K562 (cell line): ENCODE results near the gene POLD4. TPM values are rescaled to one million over a fixed set of nuclear protein-coding genes. Genes with fewer than 3 reads are reported as not detected.

Source experiments
- ATAC-seq: fragments of 200-7000 bp; cut with Tn5 transposase; 3 replicates; pipeline ENCODE4 v1.9.1; 2020; ENCODE audit warnings: moderate library complexity
- BruUV-seq: library from RNA; stranded (reverse); fragments of 400-500 nt; replicated peaks from 2 replicates; lab custom pipeline; 2021; lab: Mats Ljungman, UMichigan
- CTCF ChIA-PET: fragments of 300-600 bp; formaldehyde crosslinking; extraction: SDS; loops from one replicate; lab custom pipeline; 2021; ENCODE audit warnings: low intra/inter-chr PET ratio; lab: Yijun Ruan, JAX
- POLR2A ChIA-PET: fragments of 300-600, 350-650 bp; sonication (Branson Sonifier 250); formaldehyde crosslinking; extraction: SDS; loops from one replicate; lab custom pipeline; 2021; ENCODE audit warnings: antibody characterized with exemption, inconsistent platforms; lab: Yijun Ruan, JAX
- DNase-seq, 4 experiments: peaks; one replicate each; pipeline versions ENCODE4 v3.0.0 to v3.0.0-alpha.2; 2011 to 2018; ENCODE audit warnings: low spot score in 3 of 4, mixed read lengths in 3 of 4; ENCODE audit errors: extremely low read depth in 1 of 4
- FAIRE-seq: peaks from 2 replicates; lab custom pipeline; 2011; peaks lifted over from hg19 to GRCh38; lab: Jason Lieb, UNC
- H2AFZ ChIP-seq: 2 replicates; pipeline ENCODE4 v1.6.0; 2011; ENCODE audit warnings: low read depth, low read length, control low read depth, inconsistent platforms
- H3K27ac ChIP-seq: fragments of 200-600 bp; 3 replicates; pipeline ENCODE4 v1.8.0; 2011; ENCODE audit warnings: low read depth, mild to moderate bottlenecking, control low read depth, inconsistent platforms, low read length, moderate library complexity, mixed read lengths; ENCODE audit errors: extremely low read depth
- H3K27me3 ChIP-seq, 2 experiments: fragments of 300-600 bp in 1 of 2; 2 replicates in 1 of 2; 3 replicates in 1 of 2; pipeline versions ENCODE4 v1.6.0 to v1.8.0; 2011; ENCODE audit warnings: inconsistent platforms in 2 of 2, low read length in 2 of 2, mild to moderate bottlenecking in 1 of 2, mixed read lengths in 1 of 2, moderate library complexity in 1 of 2; ENCODE audit not compliant: control insufficient read depth in 2 of 2, insufficient read depth in 2 of 2
- H3K36me3 ChIP-seq: fragments of 300-600 bp; 3 replicates; pipeline ENCODE4 v1.8.0; 2011; ENCODE audit warnings: mild to moderate bottlenecking, low read length, inconsistent platforms; ENCODE audit not compliant: control insufficient read depth, insufficient read depth
- H3K4me1 ChIP-seq, 2 experiments: fragments of 200-600 bp in 1 of 2; replicated peaks in 1 of 2; 2 replicates in 1 of 2; 3 replicates in 1 of 2; pipeline versions ENCODE4 v1.5.1 to v1.8.0; 2011; ENCODE audit warnings: inconsistent platforms in 2 of 2, low read length in 2 of 2, mild to moderate bottlenecking in 1 of 2, mixed read lengths in 1 of 2, moderate library complexity in 1 of 2; ENCODE audit not compliant: control insufficient read depth in 2 of 2, insufficient read depth in 2 of 2
- H3K4me2 ChIP-seq: 2 replicates; pipeline ENCODE4 v1.6.1; 2011; ENCODE audit warnings: low read length, control low read depth, inconsistent platforms, mixed read lengths; ENCODE audit not compliant: insufficient read depth
- H3K4me3 ChIP-seq: fragments of 200-600 bp; sonication (generic), shearing (Covaris generic); 2 replicates; pipeline ENCODE4 v1.5.1; 2016; ENCODE audit warnings: control low read depth, inconsistent platforms
- H3K79me2 ChIP-seq: fragments of 200-600 bp; 3 replicates; pipeline ENCODE4 v1.8.0; 2011; ENCODE audit warnings: low read length, inconsistent platforms; ENCODE audit not compliant: control insufficient read depth, insufficient read depth
- H3K9ac ChIP-seq, 2 experiments: 2 replicates each; pipeline versions ENCODE4 v1.6.0 to v1.6.1; 2011; ENCODE audit warnings: low read depth in 2 of 2, low read length in 2 of 2, control low read depth in 1 of 2, inconsistent platforms in 1 of 2, mild to moderate bottlenecking in 1 of 2, mixed read lengths in 1 of 2; ENCODE audit not compliant: insufficient read depth in 1 of 2
- H3K9me1 ChIP-seq: one replicate; pipeline ENCODE4 v1.6.0; 2011; ENCODE audit warnings: inconsistent platforms, mild to moderate bottlenecking, low read length, moderate library complexity; ENCODE audit not compliant: control insufficient read depth, insufficient read depth
- H3K9me3 ChIP-seq: replicated peaks from 2 replicates; pipeline ENCODE4 v1.5.1; 2011; ENCODE audit warnings: low read depth, low read length, inconsistent platforms; ENCODE audit not compliant: control insufficient read depth, insufficient read depth
- H4K20me1 ChIP-seq: replicated peaks from 2 replicates; pipeline ENCODE4 v1.6.1; 2011; ENCODE audit warnings: low read length, inconsistent platforms, mixed read lengths; ENCODE audit not compliant: control insufficient read depth, insufficient read depth
- HMGXB4 ChIP-seq: sonication (generic); formaldehyde crosslinking; IDR thresholded peaks from 2 replicates; pipeline ENCODE4 v1.8.1; 2023; ENCODE audit warnings: mild to moderate bottlenecking, missing genetic modification reagents
- HOMEZ ChIP-seq: fragments of 250-450 bp; sonication (Bioruptor Pico); IDR thresholded peaks from 2 replicates; pipeline ENCODE4 v1.4.0; 2020; ENCODE audit warnings: mild to moderate bottlenecking, moderate library complexity
- ILK ChIP-seq: fragments of 450-650 bp; IDR thresholded peaks from 2 replicates; pipeline ENCODE4 v1.6.1; 2016; ENCODE audit warnings: missing genetic modification characterization, low read depth, mild to moderate bottlenecking, missing compliant biosample characterization, moderate library complexity, borderline replicate concordance
- NFE2L1 ChIP-seq: fragments of 450-650 bp; IDR thresholded peaks from 2 replicates; pipeline ENCODE4 v1.6.1; 2016; ENCODE audit warnings: missing genetic modification characterization, low read depth, mild to moderate bottlenecking, missing compliant biosample characterization, moderate library complexity, borderline replicate concordance
- POU5F1 ChIP-seq: fragments of 150-350 bp; IDR thresholded peaks from 2 replicates; pipeline ENCODE4 v1.6.1; 2014; ENCODE audit warnings: borderline replicate concordance, low read length, low read depth, mild to moderate bottlenecking; ENCODE audit not compliant: partially characterized antibody
- SNIP1 ChIP-seq: fragments of 450-650 bp; IDR thresholded peaks from 2 replicates; pipeline ENCODE4 v1.7.1; 2017; ENCODE audit warnings: low read depth, mild to moderate bottlenecking
- TCFL5 ChIP-seq: fragments of 250-450 bp; sonication (Bioruptor Pico); conservative IDR thresholded peaks from 2 replicates; pipeline ENCODE4 v1.6.1; 2021; ENCODE audit warnings: mild to moderate bottlenecking, moderate library complexity, matching md5 sums
- ZFP91 ChIP-seq: sonication (generic); formaldehyde crosslinking; IDR thresholded peaks from 2 replicates; pipeline ENCODE4 v1.8.0; 2022; ENCODE audit warnings: mild to moderate bottlenecking, missing genetic modification reagents
- WGBS: fragments of 100-300 bp; shearing (Covaris generic); methylation state at CpG from one replicate; pipeline ENCODE4 v1.1.6; 2016; ENCODE audit warnings: low coverage, mixed read lengths; ENCODE audit not compliant: insufficient coverage; ENCODE audit errors: missing lambda C conversion rate; 5-methylcytosine and 5-hydroxymethylcytosine counted together
- in situ Hi-C: fragments of 300-500 bp; cut with MboI; formaldehyde crosslinking; loops from 4 replicates; pipeline ENCODE4 v1.15.0; 2018; ENCODE audit warnings: inconsistent platforms, mixed read lengths
- intact Hi-C: fragments of 100-400 bp; cut with micrococcal nuclease; formaldehyde crosslinking; loops from 2 replicates; pipeline ENCODE4 v1.14.2; 2022
- polyA plus RNA-seq, 8 experiments: library from polyadenylated mRNA; depleted of rRNA in 4 of 8; stranded (reverse) in 5 of 8; unstranded in 3 of 8; fragments of >200 nt; fragmentation: Nextera tagmentation in 2 of 8; fragmentation: Illumina TruSeq in 1 of 8; extraction: Ambion mirVana in 2 of 8; extraction: Trizol in 1 of 8; gene quantifications; 2 replicates each; pipeline versions ENCODE4 v1.2.1 to v1.2.3, GENCODE V29; 2011 to 2014; ENCODE audit warnings: inconsistent platforms in 1 of 8, missing spikeins in 1 of 8
- total RNA-seq, 7 experiments: library from RNA; depleted of rRNA in 6 of 7; stranded (reverse); fragments of >200 nt in 6 of 7; fragmentation: Illumina TruSeq in 2 of 7; extraction: Trizol in 2 of 7; gene quantifications; 2 replicates each; pipeline versions ENCODE4 v1.2.1 to v1.2.3, GENCODE V29; 2011 to 2021; ENCODE audit warnings: low replicate concordance in 1 of 7

Gene POLD4
- total and polyA plus RNA-seq, 9 of the 15 experiments (the other 6 are each of a cell fraction or from before 2014, with no cell fraction given): 5.8 to 64.5 (median 18.3) TPM

- H3K27me3 ChIP-seq: no peaks in the 10 kb centered on the region
- H3K27ac ChIP-seq: peak overlapping the region; percentile 92
- POLR2A ChIA-PET: interaction anchor here (0.5 to 0.9 kb wide), 5 partner anchors 9 to 886 kb away, joined by 3 to 4 read pairs (median 3); no protein-coding TSS in a partner anchor
- H3K4me2 ChIP-seq: no peak overlapping the region; the same call in 1 of the 2 replicates
- no peaks in the 10 kb centered on the region for H3K9me3 ChIP-seq
- CTCF ChIA-PET: interaction anchor here (1.6 to 3.7 kb wide), 3 partner anchors 18 to 26 kb away, joined by 6 to 41 read pairs (median 21); partner anchors contain the start of gene CLCF1
- H3K79me2 ChIP-seq: peaks cover 8% of the 10 kb centered on the region
- peak in 1 of 4 experiments; percentile 1 for DNase-seq
- in situ Hi-C loops (no loop called here), intact Hi-C loops (loop anchor here (5.0 kb wide), 1 partner anchor 151 kb away; the partner anchor contains the start of genes CDK2AP2 and PITPNM1)
- no peaks in the 10 kb centered on the region for H4K20me1 ChIP-seq
- no peak for ATAC-seq
- no peak overlapping the region for H2AFZ ChIP-seq
- H3K9me1 ChIP-seq: no peaks in the 10 kb centered on the region
- no peak for FAIRE-seq
- H3K9ac ChIP-seq: peak overlapping the region; percentile 80 to 87
- BruUV-seq: no TSS peak
- no peak overlapping the region for H3K4me3 ChIP-seq
- peaks cover 4% of the 10 kb centered on the region; the same call in 1 of the 3 replicates for H3K36me3 ChIP-seq
- WGBS: 67% methylated on average over 4 of the region's 4 CpGs
- H3K4me1 ChIP-seq: peaks cover 51 to 63% of the 10 kb centered on the region in 2 experiments
- TF ChIP-seq HOMEZ (no peak), ZFP91 (CRISPR knock-in tag) (no peak), POU5F1 (no peak), HMGXB4 (CRISPR knock-in tag) (no peak), SNIP1 (no peak), NFE2L1 (tag) (no peak), ILK (tag) (no peak), TCFL5 (CRISPR knock-in tag) (no peak)
Measured at GRCh38 chr11:67355794-67356386, 2.5 kb upstream of the POLD4 start.
